NCI-H2196 treated with DMSO at 0.1 percent for 48 hours (cell line): ENCODE results near the gene NFKBIE.
A peak's percentile ranks its signal among the peaks of the same experiment; 100 is the strongest.
"Not testable (repeated sequence)": the region's sequence is repeated elsewhere in the genome, so short reads cannot be mapped to it uniquely, and the experiment has no call there.

Experiments
- DNase-seq: peaks from one replicate; lab custom pipeline; 2025; ENCODE audit not compliant: unreplicated experiment; lab: John Stamatoyannopoulos, UW

The NFKBIE gene

DNA sequence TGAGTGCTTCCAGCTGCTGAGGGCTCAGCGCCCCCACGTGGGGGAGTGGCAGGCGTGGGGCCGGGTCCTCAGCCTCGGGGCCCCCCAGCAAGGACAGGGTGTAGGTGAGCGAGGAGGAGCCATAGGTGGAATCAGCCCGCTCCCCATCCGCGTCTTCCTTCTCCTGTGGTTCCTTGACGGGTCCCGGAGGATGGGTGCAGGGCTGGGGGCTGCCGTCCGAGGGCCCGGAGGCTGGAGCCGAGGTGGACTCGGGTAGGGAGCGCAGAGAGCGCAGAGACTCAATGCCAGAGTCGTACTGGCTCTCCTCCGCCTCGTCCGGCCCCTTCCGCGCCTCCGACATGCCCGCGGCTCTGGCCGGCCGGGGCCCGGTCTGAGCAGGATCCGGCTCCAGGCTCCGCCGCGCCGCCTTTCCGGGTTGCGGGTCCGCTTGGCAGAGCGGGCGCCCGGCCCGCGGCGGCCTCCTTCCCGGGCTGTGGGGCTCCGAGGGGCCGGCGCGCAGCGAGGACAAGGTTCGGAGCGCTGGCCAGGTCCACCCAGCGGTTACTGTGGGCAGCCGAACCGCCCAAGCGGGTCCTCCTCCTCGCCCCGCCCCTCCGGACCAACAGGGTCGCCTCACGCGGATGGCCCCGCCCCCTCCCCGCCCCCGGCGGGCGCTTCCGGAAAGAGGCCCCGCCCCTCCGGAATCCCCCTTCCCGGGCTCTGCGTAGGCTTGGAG is at the start of gene NFKBIE:
NFKBIE (minus strand) TSS at position 545 of the 715 bp plus-strand sequence; CDS start at position 340, 205 bp downstream.
- peak; percentile 75 for DNase-seq

DNA sequence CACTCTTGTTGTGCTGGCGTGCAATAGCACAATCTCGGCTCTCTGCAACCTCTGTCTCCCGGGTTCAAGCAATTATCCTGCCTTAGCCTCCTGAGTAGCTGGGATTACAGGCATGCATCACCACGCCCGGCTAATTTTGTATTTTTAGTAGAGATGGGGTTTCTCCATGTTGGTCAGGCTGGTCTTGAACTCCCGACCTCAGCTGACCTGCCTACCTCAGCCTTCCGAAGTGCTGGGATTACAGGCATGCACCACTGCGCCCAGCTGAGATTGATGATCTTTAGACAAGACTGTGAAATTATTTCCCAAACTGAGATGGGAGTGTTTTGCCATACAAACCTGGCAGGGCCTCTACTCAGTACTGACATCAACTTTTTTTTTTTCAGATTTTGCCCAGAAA is 49.3 kb upstream of the NFKBIE start:
- not testable (repeated sequence) for DNase-seq

- DNase-seq, result peak; percentile 75
Measured at GRCh38 chr6:44312901-44313788, 47.8 kb upstream of the NFKBIE start, which contains the start of gene AARS2. Gene AARS2 (minus strand): TSS chr6:44313347. CDS start chr6:44313323, 24 bp downstream.

- DNase-seq, result no peak
Measured at GRCh38 chr6:44311767-44312166, 46.4 kb upstream of the NFKBIE start.

- no peak for DNase-seq
Measured at GRCh38 chr6:44311304-44311703, 46.0 kb upstream of the NFKBIE start.

DNA sequence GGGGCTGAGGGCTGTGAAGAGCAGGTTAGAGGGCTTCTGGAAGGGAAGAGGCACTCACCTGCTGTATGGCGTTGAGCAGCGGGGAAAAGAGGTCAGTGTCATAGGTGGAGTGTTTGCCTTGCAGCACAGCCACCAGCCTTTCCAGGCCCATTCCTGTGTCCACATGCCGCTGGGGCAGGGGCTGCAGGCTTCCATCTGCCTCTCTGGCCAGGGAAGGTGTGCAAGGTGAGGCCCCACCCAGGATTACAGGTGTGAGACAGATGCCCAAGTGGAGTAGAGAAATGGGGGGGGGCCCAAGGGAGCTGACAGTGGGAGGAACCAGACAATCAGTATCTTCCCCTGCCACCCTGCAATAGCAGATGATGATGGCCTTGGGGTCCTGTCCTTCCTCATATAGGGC is 44.9 kb upstream of the NFKBIE start:
- no peak for DNase-seq

- no peak for DNase-seq
Measured at GRCh38 chr6:44309631-44310030, 44.3 kb upstream of the NFKBIE start.

DNA sequence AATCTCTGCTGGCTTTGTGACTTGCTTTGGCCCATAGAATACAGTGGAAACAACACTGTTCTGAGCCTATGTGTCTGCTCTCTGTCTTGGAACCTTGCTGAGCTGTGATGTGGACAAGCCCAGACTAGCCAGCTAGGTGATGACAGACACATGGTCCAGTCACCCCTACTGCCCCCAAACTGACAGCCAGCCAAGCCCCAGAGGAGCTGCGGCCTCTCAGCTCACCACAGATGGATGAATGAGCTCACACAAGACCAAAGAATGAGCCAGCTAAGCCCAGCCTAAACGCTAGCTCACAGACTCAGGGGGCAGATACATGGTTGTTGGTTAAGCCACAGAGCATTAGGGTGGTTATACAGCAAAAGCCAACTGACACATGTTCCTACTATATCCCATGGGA is 43.7 kb upstream of the NFKBIE start:
- DNase-seq, result no peak

GRCh38 chr6:44307217-44307616 is 41.9 kb upstream of the NFKBIE start:
- DNase-seq, result no peak

GRCh38 chr6:44306710-44307109 is 41.4 kb upstream of the NFKBIE start:
- no peak for DNase-seq

DNA sequence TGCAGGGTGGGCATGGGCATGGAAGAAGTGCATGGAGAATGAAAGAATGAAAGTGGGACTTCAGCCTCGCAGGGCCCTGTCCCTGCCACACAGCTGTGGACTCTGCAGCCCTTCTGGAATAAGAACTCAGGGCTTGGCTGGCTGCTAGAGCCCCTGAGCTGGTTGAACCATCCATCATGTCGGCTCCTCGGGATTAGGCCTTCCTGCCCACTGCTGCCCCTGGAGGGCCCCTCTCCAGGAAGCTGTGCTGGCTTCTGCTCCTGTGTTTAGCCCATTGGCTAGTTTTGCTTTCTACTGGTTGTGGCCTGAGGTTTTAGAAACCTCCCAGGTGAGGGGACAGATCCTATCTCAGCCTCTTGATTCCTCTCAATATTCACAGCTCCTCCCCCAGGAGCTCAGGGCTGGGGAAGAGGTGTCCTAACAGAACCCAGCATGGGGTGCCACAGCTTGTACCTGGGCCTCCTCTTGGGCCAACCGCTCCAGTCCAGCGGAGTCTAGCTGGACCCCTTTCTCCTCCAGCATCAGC is 39.9 kb upstream of the NFKBIE start:
- no peak for DNase-seq

GRCh38 chr6:44304282-44305199 is 39.2 kb upstream of the NFKBIE start:
- no peak for DNase-seq

DNA sequence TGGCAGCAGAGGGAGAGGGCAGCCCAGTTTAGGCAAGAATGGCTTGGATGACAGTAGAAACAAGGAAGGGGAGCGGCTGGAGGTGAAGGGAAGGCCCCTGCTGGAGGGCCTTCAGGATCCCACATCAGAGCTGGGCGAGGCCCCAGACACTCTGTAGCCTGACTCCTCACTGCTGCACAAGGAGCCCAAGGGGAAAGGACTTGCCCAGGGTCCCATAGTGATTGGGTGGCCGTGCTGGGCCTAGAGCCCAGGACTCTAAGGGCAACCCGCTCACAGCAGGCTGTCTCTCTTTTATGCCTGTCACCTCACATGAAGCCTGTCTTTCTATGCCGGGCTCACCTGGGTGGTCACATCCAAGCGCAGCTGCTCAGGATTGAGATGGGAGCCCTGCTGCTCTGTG is 38.5 kb upstream of the NFKBIE start:
- DNase-seq, result no peak

DNA sequence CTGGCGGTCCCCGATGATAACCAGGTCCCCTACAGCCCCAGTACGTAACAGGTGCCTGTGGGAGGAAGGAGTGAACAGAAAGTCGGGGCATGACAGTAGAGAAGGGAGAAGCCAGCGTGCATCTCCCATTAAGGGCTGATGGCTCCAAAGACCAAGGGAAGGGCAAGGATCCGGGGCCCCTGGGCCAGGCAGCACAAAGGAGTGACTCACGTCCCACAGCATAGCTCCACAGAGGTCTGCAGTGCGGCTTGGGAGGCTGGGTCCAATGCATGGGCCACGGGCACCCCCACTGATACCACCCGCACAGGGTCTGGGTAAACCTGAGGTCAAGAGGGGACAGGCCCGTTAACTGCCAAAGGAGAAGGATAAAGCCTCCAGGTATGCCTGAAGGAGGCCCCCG is 37.5 kb upstream of the NFKBIE start:
- DNase-seq, result no peak

GRCh38 chr6:44301782-44302564 is 36.6 kb upstream of the NFKBIE start:
- DNase-seq, result no peak

DNA sequence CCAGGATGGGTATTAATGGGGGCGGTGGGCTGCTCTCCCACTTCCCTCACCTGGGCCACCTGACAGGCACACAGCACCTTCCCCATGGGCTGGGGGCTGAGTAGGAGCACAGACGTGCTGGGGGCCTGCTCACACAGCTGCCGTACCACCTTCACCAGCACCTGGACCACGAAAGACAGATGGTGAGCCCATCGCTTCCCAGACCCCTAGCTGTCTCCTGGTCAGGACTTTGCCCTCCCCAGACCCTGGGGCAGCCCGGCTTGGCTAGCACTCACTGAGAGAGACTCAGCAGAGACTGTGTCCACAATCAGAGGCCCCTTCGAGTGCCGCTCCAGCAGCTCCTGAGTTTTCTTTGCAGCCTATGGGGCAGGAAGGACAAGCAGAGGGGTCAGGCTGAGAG is 35.8 kb upstream of the NFKBIE start:
- no peak for DNase-seq

DNA sequence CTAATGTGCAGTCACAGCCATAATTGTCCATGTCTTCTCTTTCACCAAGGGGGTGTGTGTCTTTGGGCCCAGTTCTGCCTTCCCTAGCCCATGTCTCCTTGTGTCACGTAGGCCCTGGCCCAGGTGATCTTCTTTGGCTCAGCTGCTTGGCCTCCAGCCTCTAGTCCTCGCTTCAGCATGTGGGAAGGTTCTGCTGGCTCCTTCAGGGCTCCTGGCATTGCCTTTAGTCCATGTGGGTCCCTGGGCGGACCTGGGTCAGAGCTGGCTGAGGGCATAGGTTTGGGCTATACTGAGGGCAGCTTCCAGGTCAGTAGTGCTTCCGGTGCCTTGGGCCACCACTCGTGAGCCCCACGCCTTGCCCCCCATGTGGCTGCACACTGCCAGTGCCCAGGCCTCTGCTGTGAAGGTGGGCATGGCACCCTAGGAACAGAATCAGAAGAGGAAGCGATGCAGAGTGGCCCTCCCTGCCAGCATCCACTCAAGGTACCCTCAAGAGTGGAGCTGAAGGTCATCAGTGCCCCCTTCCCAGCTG is 35.0 kb upstream of the NFKBIE start:
- no peak for DNase-seq

DNA sequence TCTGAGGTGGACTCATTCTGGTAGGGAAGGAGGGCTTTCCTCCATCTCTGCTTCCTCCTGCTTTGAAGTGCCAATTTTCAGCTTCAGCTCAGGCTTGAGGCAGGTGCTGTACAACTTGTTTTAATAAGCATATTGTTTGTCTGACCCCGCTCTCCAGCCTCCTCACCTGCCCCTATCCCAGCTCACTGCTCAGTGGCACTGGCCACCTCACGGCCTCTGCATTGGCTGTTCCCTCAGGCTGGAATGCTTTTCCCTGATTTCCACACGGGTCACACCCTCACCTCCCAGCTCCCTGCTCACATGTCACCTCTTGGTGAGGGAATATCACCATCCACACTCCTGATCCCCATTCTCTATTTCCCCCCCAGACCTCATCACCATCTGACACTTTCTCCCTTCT is 33.5 kb upstream of the NFKBIE start:
- no peak for DNase-seq

DNA sequence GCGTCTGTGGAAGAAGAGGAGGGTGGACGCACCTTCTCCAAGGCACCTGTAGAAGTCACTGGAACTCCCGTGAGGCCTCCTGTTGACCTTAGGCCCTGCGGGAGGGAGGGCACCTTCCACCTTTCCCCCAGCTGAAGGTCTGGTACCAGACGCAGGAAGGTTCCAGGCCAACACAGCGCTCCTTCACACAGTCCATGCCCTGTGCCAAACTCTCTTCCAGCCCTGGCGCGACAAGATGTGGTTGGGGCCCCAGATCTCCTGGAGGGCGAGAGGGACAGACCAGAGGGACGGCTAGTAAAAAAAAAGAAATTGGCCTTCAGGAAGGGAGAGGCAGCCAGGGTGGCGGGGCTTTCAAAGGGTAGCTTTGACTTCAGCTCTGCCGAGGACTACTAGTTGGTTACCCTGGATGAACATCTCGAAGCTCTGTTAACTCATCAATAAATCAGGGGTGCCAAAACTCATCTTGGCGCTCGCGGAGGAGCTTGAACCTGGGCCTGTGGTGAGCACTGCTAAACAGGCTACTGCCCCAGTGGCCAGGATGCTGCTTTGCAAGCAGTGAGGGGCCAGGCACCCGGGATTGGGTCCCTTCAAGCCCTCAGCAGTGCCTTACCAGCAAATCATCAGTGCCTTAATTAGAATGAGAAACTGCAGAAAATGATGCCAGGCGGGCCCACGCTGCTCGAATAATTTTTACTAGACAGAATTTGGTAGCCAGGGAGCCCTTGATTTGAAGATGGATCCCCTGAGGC is 32.9 kb upstream of the NFKBIE start:
- no peak for DNase-seq
